ENCODE data around the gene ARHGAP6.
A peak's percentile ranks its signal among the peaks of the same experiment; 100 is the strongest.

The ARHGAP6 gene

GRCh38 chrX:11267425-11267824, 398.3 kb downstream of the ARHGAP6 start:
- no peak for TF ChIP-seq CTCF (IDR thresholded peaks at IDR 0.05; ENCODE audit: control insufficient read depth, extremely low read depth, insufficient read depth)
- no peak overlapping the region for H3K4me3 ChIP-seq (ENCODE audit: low read depth, low read length)
- DNase-seq (ENCODE audit: low read depth) = no peak

- no peak for DNase-seq (ENCODE audit: low read depth)
- TF ChIP-seq CTCF (IDR thresholded peaks at IDR 0.05; ENCODE audit: control insufficient read depth, extremely low read depth, insufficient read depth) = no peak
- H3K4me3 ChIP-seq (ENCODE audit: low read depth, low read length) = no peak overlapping the region
Observed at GRCh38 chrX:11266573-11267003, 399.1 kb downstream of the ARHGAP6 start.

DNA sequence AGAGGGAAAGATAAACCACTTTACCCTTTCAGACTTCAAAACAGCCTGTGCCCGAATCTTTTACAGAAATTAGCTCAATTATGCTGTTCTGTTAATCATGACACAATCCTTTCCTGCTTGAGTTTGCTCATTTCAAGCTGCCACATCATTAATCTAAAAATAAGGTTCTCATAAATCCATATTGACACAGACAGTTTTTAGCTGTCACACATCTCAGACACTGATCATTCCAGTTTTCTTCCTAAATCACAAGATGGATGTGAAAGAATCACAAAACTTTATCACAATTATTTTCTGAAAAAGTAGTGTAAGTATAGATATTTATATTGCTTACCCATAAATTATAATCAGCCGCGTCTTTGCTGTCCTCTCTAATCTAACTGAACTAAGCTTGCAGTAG, 400.4 kb downstream of the ARHGAP6 start:
- H3K4me3 ChIP-seq (ENCODE audit: low read depth, low read length) = no peak overlapping the region
- no peak for TF ChIP-seq CTCF (IDR thresholded peaks at IDR 0.05; ENCODE audit: control insufficient read depth, extremely low read depth, insufficient read depth)
- no peak for DNase-seq (ENCODE audit: low read depth)

GRCh38 chrX:11264925-11265324, 400.8 kb downstream of the ARHGAP6 start:
- no peak for DNase-seq (ENCODE audit: low read depth)
- TF ChIP-seq CTCF (IDR thresholded peaks at IDR 0.05; ENCODE audit: control insufficient read depth, extremely low read depth, insufficient read depth) = no peak
- H3K4me3 ChIP-seq (ENCODE audit: low read depth, low read length) = no peak overlapping the region

DNA sequence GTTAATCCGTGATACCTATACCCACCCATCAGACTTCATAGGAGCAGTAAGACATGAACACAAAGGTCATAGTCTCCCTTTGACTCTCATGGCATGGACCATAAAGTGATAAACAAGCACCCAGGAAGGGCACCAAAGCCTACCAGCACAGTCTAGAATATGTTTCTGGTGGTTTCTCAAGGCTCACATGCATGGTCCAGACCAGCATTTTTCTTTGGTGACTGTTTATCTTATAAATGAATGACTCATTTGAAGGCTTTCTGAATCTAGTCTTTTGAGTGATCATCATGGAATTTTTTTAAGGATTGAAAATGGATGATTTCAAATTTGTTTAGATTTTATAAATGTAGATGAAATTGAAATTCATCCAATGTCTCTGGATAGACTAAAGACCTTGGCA, 404.5 kb downstream of the ARHGAP6 start:
- H3K4me3 ChIP-seq (ENCODE audit: low read depth, low read length) = no peak overlapping the region
- no peak for DNase-seq (ENCODE audit: low read depth)
- TF ChIP-seq CTCF (IDR thresholded peaks at IDR 0.05; ENCODE audit: control insufficient read depth, extremely low read depth, insufficient read depth) = no peak

DNA sequence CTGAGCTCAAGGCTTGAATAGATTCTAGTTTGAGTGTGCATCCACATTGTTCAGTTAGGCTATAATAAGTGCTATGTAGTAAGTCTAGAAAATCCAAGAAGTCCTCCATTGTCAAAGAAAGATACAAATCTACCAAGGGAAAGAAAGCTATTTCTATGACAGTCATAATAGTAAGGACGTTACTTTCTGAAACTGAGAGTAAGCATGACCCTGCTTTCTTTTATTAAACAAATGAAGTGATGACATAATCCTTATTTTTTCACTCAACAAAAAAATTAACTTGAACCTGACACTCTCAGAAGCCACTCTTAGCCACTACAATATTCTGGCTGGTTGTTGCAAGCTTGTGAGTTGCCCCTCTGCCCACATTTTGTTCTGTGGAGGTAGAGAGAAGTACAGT, 406.3 kb downstream of the ARHGAP6 start:
- no peak overlapping the region for H3K4me3 ChIP-seq (ENCODE audit: low read depth, low read length)
- TF ChIP-seq CTCF (IDR thresholded peaks at IDR 0.05; ENCODE audit: control insufficient read depth, extremely low read depth, insufficient read depth) = no peak
- DNase-seq (ENCODE audit: low read depth) = no peak

DNA sequence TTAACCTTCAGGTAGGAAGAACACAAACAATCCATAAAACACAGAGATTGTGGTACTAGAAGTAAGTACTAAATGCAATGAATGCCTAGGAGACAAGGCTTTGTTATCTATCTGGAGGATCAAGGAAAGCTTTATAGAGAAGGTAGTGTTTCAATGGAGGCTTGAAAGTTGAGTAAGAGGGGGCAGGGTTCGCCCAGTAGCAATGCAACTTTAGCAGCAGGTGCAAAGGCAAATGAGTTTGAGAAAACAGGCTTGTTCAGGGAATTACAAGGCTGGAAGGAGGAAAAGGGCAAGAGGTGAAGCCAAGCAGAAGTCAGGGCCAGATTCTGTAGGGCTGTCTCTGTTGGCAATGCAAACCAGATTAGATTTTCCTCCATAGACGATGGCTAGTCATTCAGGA, 408.0 kb downstream of the ARHGAP6 start:
- peak; percentile 66 for DNase-seq (ENCODE audit: low read depth)
- no peak for TF ChIP-seq CTCF (IDR thresholded peaks at IDR 0.05; ENCODE audit: control insufficient read depth, extremely low read depth, insufficient read depth)

More for the DNA sequence above, 408.0 kb downstream of the ARHGAP6 start:
- H3K4me3 ChIP-seq (ENCODE audit: low read depth, low read length) = no peak overlapping the region
